ENCODE data around the gene UNC45A.

DNA sequence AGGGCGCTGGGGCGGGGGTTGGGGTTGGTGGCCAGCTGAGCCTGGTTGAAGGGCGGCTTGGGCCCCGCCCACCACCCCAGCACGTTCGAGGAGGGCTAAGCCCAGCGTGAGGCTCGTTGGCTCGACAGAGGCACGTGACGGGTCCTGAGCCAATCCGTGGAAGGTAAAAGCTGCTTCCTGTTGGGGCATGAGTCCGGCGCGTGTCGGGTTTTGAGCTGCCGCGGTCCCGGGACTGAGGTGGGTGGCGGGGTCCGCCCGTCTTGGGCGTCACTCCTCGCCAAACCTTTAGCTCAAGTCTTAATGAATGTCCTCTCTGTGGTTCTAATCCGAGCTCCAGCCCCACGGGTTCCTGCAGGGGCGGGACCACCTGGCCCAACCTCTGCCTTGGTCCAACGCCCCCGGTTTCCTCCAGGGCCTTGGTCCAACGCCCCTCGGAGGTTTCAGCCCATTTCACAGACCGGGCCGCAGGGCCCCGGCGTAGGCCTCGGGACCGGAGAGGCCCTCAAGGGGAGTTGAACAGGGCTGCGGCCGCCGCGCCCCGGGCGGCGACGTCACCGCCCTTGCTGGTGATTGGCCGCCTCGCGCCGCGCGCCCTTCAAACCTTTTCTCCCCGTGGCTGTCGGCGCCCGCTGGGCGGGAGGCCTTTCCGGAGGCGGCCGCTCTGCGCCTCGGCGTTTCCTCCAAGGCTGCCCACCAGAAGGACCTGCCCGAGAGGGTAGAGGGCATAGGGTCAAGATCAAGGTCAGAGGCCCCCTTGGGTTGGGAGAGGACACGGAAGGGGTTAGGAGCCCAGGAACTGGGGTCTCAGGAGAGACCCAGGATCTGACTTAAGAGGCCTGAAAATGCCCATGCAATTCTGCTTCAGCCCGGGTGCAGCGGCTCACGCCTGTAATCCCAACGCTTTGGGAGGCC lies 19.9 kb downstream of the UNC45A start, which contains the start of gene RCCD1:
- TF ChIP-seq CTCF (IDR thresholded peaks at IDR 0.05): no peak
- no peak for TF ChIP-seq POLR2A (IDR thresholded peaks at IDR 0.05)
